Measurements from ENCODE around the gene AATF.

AATF gene

GRCh38 chr17:36931096-36931696, 17.6 kb upstream of the AATF start:
- no peak for DNase-seq

GRCh38 chr17:36931697-36932382, 16.9 kb upstream of the AATF start:
- DNase-seq: no peak

- DNase-seq: no peak
Observed at GRCh38 chr17:36932383-36932693, 16.4 kb upstream of the AATF start.

GRCh38 chr17:36932694-36933511, 15.9 kb upstream of the AATF start:
- DNase-seq: no peak

- no peak for DNase-seq
Observed at GRCh38 chr17:36933512-36934143, 15.1 kb upstream of the AATF start.

DNA sequence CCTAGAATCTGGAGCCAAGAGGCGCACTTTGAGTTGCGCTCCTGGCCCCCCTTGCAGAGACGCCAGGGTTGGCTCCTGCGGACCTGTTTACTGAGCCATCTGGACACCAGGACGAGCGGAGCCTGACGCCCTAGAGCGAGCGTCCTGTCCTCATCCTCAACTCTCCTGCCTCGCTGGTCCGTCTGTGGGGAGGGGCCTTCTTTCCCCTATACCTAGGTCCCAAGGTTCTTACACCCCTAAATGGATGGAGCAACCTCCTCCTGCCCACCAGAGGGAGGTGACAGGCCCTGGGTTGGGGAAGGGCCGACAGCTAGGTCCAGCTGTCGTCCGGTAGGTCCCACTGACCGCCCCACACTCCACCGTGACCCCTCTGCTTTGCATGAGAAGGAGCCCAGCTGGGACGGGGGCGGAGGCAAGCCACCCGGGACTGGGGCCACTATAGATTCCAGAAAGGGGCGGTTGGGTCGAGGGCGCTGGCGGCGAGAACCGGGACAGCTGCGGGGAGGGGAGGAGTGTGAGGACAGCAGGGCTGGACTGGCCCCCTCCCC, 14.5 kb upstream of the AATF start:
- no peak for DNase-seq

DNA sequence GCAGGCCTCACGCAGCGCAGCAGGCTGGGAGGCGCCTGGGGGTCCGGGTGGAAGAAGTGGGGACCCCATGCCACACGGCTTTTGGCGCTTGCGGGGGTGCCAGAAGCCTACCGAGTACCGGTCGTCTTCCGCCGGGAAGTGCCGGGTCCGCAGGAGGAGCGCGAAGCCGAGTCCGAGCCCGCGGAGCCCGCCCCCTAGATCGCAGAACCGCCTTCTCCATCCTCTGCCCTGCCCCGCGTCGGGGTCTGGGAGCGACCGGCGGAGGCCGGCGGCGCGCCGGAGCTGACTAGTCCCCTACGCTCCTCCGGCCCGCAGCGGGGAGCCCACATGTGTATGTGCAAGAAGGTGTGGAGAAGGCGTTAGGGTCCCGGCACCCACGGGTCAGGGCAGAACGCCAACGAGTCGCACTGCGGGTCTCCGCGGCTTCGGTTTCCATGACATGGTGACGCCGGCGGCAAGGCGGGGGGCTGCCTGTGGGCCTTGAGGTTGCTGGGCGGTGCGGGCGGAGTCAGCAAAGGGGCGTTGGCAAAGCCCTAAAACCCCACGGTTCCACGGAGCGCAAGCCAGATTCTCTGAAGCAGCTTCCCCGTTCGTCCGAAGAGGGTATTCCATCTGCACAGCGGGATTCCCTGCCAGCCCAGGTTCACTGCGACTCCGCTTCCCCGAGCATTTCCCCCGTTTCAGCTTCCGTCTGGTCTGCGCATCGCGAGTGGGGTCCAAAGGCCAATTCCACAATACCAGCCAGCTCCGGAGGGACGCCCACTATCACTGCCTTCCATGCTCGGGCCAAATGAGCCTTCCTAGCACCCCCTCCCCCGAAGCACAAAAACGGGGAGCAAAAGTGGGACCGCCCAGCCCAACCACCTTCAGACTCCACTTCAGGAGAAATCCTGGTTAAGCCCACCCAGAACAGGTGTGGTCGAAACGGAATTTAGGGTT, 13.8 kb upstream of the AATF start:
- DNase-seq: peak in 1 of 3 donors; percentile 42

DNA sequence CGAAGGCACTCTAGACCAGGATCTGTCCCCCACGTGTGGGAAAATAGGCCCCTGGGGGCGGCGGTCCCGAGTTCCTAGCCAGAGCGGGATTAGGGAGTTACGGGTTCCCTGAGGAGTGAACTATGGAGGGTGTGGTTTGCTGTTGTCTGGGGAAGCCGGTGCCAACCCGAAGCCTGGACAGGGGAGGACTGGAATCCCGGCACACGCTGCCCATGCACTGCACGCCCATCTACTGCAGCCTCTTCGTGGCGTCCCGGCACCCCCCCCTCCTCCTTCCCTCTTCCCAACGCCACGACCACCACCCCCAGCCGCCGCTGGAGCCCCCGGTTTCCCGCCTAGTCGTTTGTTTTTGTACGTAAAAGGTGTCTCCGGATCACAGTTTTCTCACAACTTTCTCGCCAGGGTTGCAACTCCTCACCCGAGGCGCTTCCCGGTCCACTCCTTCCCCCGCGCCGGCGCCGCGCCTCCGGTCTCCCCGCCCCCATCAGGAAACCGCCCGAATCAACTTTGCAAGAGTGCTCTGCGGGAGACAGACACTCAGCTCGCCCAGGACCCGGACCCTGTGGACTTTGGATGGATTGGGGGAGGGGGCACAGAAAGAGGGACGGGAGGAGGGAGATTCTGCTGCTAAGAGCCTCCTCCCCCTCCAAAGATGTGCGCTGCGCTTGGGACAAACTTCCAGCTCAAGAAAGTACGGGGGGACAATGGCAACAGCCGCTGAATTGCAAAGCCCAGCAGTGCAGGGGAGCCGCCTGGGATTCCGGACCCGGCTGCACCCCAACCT, 12.9 kb upstream of the AATF start:
- DNase-seq: peak in 1 of 3 donors; percentile 39

DNA sequence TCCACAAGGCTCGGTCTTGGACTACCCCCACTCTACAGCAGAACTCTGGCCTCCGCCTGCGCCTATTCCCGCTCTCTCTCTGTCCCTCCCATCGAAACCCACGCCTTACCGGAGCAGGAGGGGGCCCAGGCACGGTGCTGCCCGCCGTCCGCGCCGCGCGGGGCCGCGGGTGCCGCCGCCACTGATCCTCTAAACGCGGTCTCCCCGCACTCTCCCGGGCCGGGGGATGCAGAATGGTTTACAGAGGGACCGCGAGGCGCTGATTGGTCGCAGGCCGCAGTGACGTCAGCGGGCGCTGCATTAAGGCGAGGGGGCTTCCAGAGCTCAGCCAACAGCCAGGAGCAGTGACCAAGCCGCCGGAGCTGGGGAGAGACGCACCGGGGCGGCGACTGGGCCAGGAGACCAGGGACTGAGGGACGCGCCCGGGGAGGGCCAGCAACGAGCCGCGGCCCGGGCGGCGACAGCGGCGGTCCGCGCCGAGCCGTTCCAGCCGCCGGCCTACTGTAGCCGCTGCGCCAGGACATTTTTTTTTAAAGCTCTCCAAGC, 12.2 kb upstream of the AATF start:
- peak in 1 of 3 donors; percentile 50 for DNase-seq

- peak; percentile 45 to 51 (median 50) for DNase-seq
Observed at GRCh38 chr17:36937001-36937958, 11.5 kb upstream of the AATF start, which contains the start of gene LHX1. TSS of gene LHX1 (plus strand) at chr17:36937475. CDS start at chr17:36938198, 723 bp downstream.

DNA sequence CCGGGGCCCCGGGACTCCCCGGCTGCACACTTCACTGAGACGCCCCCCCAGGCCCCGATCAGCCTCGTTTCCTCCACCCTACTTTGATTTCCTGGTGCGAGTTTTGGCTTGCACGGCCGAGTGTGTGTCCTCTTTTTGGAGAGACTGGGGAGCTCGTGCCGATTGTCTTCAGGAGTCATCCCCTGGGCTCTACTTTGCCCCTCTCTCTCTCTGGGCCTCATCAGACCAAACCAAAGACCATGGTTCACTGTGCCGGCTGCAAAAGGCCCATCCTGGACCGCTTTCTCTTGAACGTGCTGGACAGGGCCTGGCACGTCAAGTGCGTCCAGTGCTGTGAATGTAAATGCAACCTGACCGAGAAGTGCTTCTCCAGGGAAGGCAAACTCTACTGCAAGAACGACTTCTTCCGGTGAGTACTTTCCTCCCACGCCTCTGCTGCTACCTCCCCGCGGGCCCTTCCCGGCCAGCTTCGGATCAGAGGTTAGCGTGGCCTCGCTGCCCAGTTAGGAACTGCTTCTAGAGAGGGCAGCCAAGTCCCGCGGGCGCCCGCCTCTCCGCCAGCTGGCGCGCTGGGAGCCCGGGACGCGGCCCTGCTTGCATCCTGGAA, 10.7 kb upstream of the AATF start:
- peak; percentile 38 to 59 (median 47) for DNase-seq

DNA sequence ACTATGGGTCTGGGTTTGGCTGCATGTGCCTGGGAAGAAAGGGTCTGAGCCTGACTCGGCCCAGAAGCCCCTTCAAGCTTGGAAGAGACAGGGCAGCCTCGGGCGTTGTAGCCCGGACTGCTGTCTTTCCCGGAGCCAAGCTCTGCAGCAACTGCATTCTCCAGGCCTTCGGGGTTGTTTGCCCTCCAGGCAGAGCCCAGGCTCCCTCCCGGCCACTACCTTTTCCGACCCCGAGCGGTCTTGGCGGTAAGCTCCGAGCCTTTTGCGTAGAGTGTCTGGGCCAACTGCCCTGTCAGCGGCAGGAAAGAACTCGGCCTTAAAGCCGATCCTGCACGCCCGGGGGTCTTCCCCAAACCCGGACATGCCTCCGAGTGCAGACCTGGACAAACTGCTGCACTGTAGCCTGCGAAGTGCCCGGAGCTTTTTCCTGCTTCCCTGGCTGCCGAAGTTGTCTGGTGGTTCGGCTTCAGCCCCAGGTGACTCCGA, 10.1 kb upstream of the AATF start:
- no peak for DNase-seq

- no peak for DNase-seq
Observed at GRCh38 chr17:36939052-36939801, 9.5 kb upstream of the AATF start.

- DNase-seq: no peak
Observed at GRCh38 chr17:36939802-36940312, 8.9 kb upstream of the AATF start.

GRCh38 chr17:36940313-36941264, 8.2 kb upstream of the AATF start:
- no peak for DNase-seq

- no peak for DNase-seq
Observed at GRCh38 chr17:36941265-36942010, 7.3 kb upstream of the AATF start.
